HL-60 (cell line): Measurements from ENCODE around the gene NPM1.

ENCODE experiments used
- DNase-seq, 2 experiments: peaks; one replicate each; pipeline ENCODE4 v3.0.0-alpha.2; 2010 to 2020; ENCODE audit warnings: low read depth in 1 of 2, low spot score in 1 of 2
- H3K27ac ChIP-seq: fragments of 250-450 bp; sonication (Bioruptor Pico); replicated peaks from 2 replicates; pipeline ENCODE4 v1.5.1; 2020; ENCODE audit warnings: mild to moderate bottlenecking, moderate library complexity
- H3K27me3 ChIP-seq: fragments of 250-450 bp; sonication (Bioruptor Pico); 2 replicates; pipeline ENCODE4 v1.5.1; 2021; ENCODE audit warnings: mild to moderate bottlenecking, moderate library complexity; ENCODE audit not compliant: insufficient read depth, poor library complexity, severe bottlenecking
- H3K4me3 ChIP-seq: replicated peaks from 2 replicates; pipeline ENCODE4 v1.5.1; 2011; ENCODE audit warnings: mild to moderate bottlenecking, control low read depth, low read length; ENCODE audit not compliant: insufficient read depth
- GABPA ChIP-seq: IDR thresholded peaks from 2 replicates; pipeline ENCODE4 v1.6.1; 2012; ENCODE audit warnings: low read depth
- POLR2AphosphoS5 ChIP-seq: IDR thresholded peaks from 2 replicates; pipeline ENCODE4 v1.6.1; 2012; ENCODE audit warnings: low read depth
- SPI1 ChIP-seq: IDR thresholded peaks from 2 replicates; pipeline ENCODE4 v1.6.1; 2012; ENCODE audit warnings: low read depth, mild to moderate bottlenecking, borderline replicate concordance
- TF ChIP-seq, protein P1 (sequence below): IDR thresholded peaks from 2 replicates; pipeline ENCODE4 v1.6.1; 2012; ENCODE audit warnings: low read depth; ENCODE audit not compliant: insufficient replicate concordance
- TF ChIP-seq, protein P2 (sequence below): IDR thresholded peaks from one replicate; pipeline ENCODE4 v1.5.1; 2011; ENCODE audit warnings: low read length, control low read depth, inconsistent platforms; ENCODE audit not compliant: insufficient read depth

NPM1 gene

DNA sequence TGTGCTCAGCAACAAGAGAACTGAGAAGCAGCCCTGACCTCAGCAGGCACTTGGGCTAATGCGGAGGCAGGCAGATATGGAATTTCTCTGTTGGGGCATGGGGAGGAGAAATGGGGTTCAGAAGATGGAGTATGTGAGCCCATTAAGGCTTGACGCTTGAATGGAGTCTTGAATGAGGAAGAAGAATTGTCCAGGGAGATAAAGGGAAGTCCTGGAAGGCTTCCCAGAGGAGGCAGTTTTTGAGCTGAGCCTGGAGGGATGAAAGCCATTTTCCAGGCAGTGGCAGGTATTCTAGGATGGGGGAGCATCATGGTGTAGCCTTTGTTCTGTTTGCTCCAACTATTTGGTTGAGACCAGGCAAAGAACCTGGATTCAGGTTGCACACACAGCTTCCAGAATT, 66.3 kb downstream of the NPM1 start:
- TF ChIP-seq, protein P1, sequence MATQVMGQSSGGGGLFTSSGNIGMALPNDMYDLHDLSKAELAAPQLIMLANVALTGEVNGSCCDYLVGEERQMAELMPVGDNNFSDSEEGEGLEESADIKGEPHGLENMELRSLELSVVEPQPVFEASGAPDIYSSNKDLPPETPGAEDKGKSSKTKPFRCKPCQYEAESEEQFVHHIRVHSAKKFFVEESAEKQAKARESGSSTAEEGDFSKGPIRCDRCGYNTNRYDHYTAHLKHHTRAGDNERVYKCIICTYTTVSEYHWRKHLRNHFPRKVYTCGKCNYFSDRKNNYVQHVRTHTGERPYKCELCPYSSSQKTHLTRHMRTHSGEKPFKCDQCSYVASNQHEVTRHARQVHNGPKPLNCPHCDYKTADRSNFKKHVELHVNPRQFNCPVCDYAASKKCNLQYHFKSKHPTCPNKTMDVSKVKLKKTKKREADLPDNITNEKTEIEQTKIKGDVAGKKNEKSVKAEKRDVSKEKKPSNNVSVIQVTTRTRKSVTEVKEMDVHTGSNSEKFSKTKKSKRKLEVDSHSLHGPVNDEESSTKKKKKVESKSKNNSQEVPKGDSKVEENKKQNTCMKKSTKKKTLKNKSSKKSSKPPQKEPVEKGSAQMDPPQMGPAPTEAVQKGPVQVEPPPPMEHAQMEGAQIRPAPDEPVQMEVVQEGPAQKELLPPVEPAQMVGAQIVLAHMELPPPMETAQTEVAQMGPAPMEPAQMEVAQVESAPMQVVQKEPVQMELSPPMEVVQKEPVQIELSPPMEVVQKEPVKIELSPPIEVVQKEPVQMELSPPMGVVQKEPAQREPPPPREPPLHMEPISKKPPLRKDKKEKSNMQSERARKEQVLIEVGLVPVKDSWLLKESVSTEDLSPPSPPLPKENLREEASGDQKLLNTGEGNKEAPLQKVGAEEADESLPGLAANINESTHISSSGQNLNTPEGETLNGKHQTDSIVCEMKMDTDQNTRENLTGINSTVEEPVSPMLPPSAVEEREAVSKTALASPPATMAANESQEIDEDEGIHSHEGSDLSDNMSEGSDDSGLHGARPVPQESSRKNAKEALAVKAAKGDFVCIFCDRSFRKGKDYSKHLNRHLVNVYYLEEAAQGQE, result no peak
- TF ChIP-seq SPI1 (no peak), GABPA (no peak), POLR2AphosphoS5 (no peak)
- TF ChIP-seq, protein P2, sequence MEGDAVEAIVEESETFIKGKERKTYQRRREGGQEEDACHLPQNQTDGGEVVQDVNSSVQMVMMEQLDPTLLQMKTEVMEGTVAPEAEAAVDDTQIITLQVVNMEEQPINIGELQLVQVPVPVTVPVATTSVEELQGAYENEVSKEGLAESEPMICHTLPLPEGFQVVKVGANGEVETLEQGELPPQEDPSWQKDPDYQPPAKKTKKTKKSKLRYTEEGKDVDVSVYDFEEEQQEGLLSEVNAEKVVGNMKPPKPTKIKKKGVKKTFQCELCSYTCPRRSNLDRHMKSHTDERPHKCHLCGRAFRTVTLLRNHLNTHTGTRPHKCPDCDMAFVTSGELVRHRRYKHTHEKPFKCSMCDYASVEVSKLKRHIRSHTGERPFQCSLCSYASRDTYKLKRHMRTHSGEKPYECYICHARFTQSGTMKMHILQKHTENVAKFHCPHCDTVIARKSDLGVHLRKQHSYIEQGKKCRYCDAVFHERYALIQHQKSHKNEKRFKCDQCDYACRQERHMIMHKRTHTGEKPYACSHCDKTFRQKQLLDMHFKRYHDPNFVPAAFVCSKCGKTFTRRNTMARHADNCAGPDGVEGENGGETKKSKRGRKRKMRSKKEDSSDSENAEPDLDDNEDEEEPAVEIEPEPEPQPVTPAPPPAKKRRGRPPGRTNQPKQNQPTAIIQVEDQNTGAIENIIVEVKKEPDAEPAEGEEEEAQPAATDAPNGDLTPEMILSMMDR, result no peak
- no peak for DNase-seq
- Histone ChIP-seq H3K27ac (no peak overlapping the region), H3K4me3 (no peak overlapping the region), H3K27me3 (peaks cover 13% of the 10 kb centered on the region)

DNA sequence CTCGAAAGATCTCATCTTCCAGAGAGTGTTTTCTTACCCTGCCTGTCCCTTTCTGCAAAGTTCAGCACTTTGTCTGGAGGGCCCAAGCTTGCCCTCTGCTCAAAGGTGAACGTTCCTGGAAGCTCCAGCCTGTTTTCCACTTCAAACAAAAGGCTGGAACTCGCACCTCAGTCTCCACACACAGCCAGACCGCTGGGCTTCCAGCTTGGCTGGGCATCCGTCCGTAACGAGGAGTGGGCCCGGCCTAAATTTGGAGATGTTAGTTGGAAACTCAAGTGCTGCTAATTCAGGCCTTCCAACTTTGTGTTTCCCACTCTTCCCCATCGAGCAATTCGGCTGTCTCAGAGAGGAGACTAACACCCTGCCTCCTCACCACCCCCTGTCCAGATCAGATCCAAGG, 66.9 kb downstream of the NPM1 start:
- TF ChIP-seq, protein P2, result no peak
- TF ChIP-seq, protein P1, result no peak
- TF ChIP-seq POLR2AphosphoS5 (no peak), SPI1 (no peak), GABPA (no peak)
- H3K4me3 ChIP-seq, result no peak overlapping the region
- H3K27me3 ChIP-seq, result peaks cover 13% of the 10 kb centered on the region
- DNase-seq, result no peak
- no peak overlapping the region for H3K27ac ChIP-seq

DNA sequence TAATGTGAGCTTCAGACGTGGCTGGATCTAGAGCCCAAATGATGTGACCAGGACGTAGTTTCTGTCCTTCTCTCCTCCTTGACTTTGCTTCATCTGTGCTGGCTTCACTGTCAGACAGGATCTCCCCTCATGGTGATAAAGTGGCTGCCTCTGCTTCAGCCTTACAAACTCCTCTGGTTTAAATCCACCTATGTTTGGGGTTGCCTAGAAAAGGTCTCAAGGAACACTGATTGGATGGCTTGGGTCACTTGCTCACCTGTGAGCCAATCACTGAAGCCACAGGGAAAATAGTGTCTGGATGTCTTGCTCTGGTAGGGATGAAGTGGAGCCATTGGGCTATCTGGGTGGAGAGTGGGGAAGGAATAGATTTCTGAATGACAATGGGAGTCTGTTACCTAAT, 67.9 kb downstream of the NPM1 start:
- TF ChIP-seq POLR2AphosphoS5 (no peak), GABPA (no peak)
- TF ChIP-seq, protein P2, result no peak
- H3K27ac ChIP-seq, result no peak overlapping the region
- no peak for DNase-seq
- peaks cover 5% of the 10 kb centered on the region for H3K27me3 ChIP-seq
- no peak overlapping the region for H3K4me3 ChIP-seq

DNA sequence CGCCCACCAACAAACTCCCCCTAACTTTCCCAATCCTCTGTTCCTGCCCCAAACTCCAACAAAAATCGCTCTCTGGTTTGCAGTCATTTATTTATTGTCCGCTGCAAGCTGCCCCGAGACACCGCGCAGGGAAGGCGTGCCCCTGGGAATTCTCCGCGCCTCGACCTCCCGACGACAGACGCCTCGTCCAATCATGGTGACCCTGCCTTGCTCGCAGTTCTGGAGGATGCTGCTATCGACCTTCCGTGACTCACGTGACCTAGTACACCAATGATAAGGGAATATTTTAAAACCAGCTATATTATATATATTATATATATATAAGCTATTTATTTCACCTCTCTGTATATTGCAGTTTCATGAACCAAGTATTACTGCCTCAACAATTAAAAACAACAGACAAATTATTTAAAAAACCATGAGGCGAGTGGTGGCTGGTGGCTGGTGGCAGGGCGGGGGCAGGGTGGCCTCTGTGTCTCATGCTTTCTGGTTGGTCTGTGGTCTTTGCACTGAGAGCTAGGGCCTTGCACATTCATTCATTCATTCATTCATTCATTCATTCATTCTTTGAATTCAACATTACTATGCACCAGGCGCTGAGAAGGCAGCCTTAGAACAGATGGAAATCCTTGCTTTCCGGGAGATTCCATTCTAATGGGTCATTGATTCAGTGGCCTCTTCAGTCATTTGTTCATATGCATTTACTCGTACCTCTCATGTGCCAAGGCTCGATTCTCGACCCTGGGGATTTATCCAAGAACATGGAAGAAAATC, 69.7 kb downstream of the NPM1 start:
- no peak for DNase-seq
- H3K27me3 ChIP-seq, result no peaks in the 10 kb centered on the region
- H3K27ac ChIP-seq, result no peak overlapping the region
- H3K4me3 ChIP-seq, result no peak overlapping the region
- TF ChIP-seq, protein P1, result no peak
- TF ChIP-seq, protein P2, result no peak
- TF ChIP-seq GABPA (no peak), POLR2AphosphoS5 (no peak), SPI1 (no peak)
